Measurements from ENCODE around the gene ZNF460. TPM values are rescaled to one million over a fixed set of nuclear protein-coding genes. Genes with fewer than 3 reads are reported as not detected.
"Not testable (repeated sequence)": the region's sequence is repeated elsewhere in the genome, so short reads cannot be mapped to it uniquely, and the experiment has no call there.

The ZNF460 gene
- total RNA-seq, 1 donor from 2014 or later: 101 TPM

DNA sequence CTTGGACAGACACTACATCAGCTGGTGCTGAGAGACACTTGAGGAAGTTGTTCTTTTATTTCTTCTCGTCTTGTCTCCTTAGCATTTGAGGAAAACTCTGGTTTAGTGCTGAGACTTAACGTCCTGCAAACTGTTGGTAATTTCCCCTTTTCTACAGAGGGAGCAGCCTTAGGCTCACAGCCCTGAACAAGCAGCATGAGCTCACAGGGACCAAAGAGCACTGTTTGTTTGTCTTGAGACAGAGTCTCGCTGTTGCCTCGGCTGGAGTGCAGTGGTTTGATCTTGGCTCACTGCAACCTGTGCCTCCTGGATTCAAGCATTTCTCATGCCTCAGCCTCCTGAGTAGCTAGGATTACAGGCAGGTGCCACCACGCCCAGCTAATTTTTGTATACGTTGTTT is 34.3 kb upstream of the ZNF460 start:
- H3K36me3 ChIP-seq (ENCODE audit: control insufficient read depth in 3 of 3, insufficient read depth in 3 of 3, low read length in 3 of 3): peaks cover 47 to 49% (median 47%) of the 10 kb centered on the region in 3 donors
- no peaks in the 10 kb centered on the region for H3K27me3 ChIP-seq (ENCODE audit: control insufficient read depth in 3 of 3, insufficient read depth in 3 of 3, low read length in 3 of 3)
- H3K27ac ChIP-seq (ENCODE audit: low read depth, low read length): no peak overlapping the region
- no peak overlapping the region for H3K4me3 ChIP-seq (ENCODE audit: low read length in 3 of 3)
- H3K9me3 ChIP-seq (ENCODE audit: control insufficient read depth in 3 of 3, low read length in 3 of 3): no peaks in the 10 kb centered on the region
- H3K9ac ChIP-seq (ENCODE audit: low read depth in 1 of 3, low read length in 3 of 3): no peak overlapping the region
- H3K4me1 ChIP-seq (ENCODE audit: control insufficient read depth in 3 of 3, insufficient read depth in 3 of 3, low read length in 3 of 3): peaks cover 15 to 19% (median 16%) of the 10 kb centered on the region in 3 donors

DNA sequence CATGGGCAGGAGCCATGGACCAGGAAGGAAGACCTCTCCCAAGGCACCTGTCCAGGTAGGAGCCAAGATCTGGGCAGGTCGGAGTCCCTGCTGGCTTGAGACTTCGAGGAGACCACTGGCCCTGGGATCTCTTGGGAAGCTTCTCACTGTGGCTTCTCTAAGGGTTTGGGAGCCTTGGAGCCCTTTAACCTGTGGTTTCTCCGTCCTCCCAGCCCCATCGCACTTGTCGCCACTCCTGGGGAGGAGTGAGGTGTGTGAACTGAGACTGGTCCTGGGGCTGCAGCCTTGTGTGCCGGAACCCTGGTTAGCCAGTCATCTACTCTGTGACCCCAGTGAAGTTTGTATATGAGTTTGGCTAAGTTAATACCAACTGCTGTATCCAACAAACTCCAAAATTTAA is 31.6 kb upstream of the ZNF460 start:
- Histone ChIP-seq H3K9me3 (ENCODE audit: control insufficient read depth in 3 of 3, low read length in 3 of 3) (no peaks in the 10 kb centered on the region), H3K9ac (ENCODE audit: low read depth in 1 of 3, low read length in 3 of 3) (no peak overlapping the region), H3K27me3 (ENCODE audit: control insufficient read depth in 3 of 3, insufficient read depth in 3 of 3, low read length in 3 of 3) (no peaks in the 10 kb centered on the region), H3K27ac (ENCODE audit: low read depth, low read length) (no peak overlapping the region), H3K4me1 (ENCODE audit: control insufficient read depth in 3 of 3, insufficient read depth in 3 of 3, low read length in 3 of 3) (peaks cover 0 to under 1% (median 0%) of the 10 kb centered on the region in 3 donors), H3K4me3 (ENCODE audit: low read length in 3 of 3) (no peak overlapping the region), H3K36me3 (ENCODE audit: control insufficient read depth in 3 of 3, insufficient read depth in 3 of 3, low read length in 3 of 3) (peaks cover 66 to 72% (median 71%) of the 10 kb centered on the region in 3 donors)

DNA sequence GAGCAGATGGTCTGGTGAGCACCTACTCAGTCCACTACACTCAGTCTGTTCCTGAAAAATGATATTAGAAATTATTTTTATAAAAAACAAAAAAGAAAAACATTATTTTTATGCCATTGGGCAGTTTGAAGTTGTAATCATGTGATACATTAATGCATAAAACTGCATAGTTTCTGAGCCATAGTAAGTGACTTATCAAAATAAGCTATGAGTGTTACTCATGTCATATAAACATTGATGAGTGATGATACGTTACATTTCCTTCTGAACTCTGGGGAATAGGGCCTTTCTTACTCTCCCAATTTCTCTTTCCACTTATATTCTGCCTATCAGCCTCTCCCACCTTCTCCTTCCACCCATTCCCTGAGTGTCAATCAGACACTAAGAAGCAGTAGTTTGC is 31.0 kb upstream of the ZNF460 start:
- peaks cover 70 to 75% (median 74%) of the 10 kb centered on the region in 3 donors for H3K36me3 ChIP-seq (ENCODE audit: control insufficient read depth in 3 of 3, insufficient read depth in 3 of 3, low read length in 3 of 3)
- H3K27ac ChIP-seq (ENCODE audit: low read depth, low read length): no peak overlapping the region
- no peaks in the 10 kb centered on the region for H3K4me1 ChIP-seq (ENCODE audit: control insufficient read depth in 3 of 3, insufficient read depth in 3 of 3, low read length in 3 of 3)
- H3K9me3 ChIP-seq (ENCODE audit: control insufficient read depth in 3 of 3, low read length in 3 of 3): peaks cover 0 to 2% (median 0%) of the 10 kb centered on the region in 3 donors
- no peak overlapping the region for H3K9ac ChIP-seq (ENCODE audit: low read depth in 1 of 3, low read length in 3 of 3)
- H3K27me3 ChIP-seq (ENCODE audit: control insufficient read depth in 3 of 3, insufficient read depth in 3 of 3, low read length in 3 of 3): no peaks in the 10 kb centered on the region
- no peak overlapping the region for H3K4me3 ChIP-seq (ENCODE audit: low read length in 3 of 3)

DNA sequence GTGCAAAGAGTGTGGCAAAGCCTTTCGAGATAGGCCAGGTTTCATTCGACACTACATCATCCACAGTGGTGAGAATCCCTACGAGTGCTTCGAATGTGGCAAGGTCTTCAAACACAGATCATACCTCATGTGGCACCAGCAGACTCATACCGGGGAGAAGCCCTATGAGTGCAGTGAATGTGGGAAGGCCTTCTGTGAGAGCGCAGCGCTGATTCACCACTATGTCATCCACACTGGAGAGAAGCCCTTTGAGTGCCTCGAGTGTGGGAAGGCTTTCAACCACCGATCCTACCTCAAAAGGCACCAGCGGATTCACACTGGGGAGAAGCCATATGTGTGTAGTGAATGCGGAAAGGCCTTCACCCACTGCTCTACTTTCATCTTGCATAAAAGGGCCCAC is 26.5 kb upstream of the ZNF460 start:
- not testable (repeated sequence) for H3K4me1 ChIP-seq (ENCODE audit: control insufficient read depth in 3 of 3, insufficient read depth in 3 of 3, low read length in 3 of 3); H3K9ac ChIP-seq (ENCODE audit: low read depth in 1 of 3, low read length in 3 of 3); H3K9me3 ChIP-seq (ENCODE audit: control insufficient read depth in 3 of 3, low read length in 3 of 3); H3K27ac ChIP-seq (ENCODE audit: low read depth, low read length); H3K27me3 ChIP-seq (ENCODE audit: control insufficient read depth in 3 of 3, insufficient read depth in 3 of 3, low read length in 3 of 3); H3K4me3 ChIP-seq (ENCODE audit: low read length in 3 of 3)
- peaks cover 46 to 51% (median 48%) of the 10 kb centered on the region in 3 donors for H3K36me3 ChIP-seq (ENCODE audit: control insufficient read depth in 3 of 3, insufficient read depth in 3 of 3, low read length in 3 of 3)

DNA sequence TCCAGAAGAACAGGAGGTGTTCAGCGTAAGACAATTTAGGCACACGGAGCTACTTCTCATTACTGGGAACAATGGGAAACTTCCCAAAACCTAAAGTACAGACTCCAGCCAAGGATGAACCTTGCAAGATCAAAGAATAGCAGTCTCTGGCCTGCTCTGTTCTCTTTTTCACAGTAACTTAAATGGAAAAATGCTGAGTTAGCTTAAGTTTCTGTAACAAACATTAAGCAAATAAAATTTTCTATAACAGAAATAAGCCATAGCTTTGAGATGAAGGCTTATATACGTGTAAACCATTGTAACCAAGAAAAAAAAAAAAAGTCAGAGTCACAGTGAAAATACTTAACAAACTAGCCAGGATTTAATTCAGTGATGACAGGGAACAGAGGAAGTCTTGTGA is 18.2 kb upstream of the ZNF460 start:
- Histone ChIP-seq H3K36me3 (ENCODE audit: control insufficient read depth in 3 of 3, insufficient read depth in 3 of 3, low read length in 3 of 3) (peaks cover 0 to 19% (median 11%) of the 10 kb centered on the region in 3 donors), H3K27me3 (ENCODE audit: control insufficient read depth in 3 of 3, insufficient read depth in 3 of 3, low read length in 3 of 3) (no peaks in the 10 kb centered on the region), H3K9ac (ENCODE audit: low read depth in 1 of 3, low read length in 3 of 3) (no peak overlapping the region), H3K27ac (ENCODE audit: low read depth, low read length) (no peak overlapping the region), H3K9me3 (ENCODE audit: control insufficient read depth in 3 of 3, low read length in 3 of 3) (no peaks in the 10 kb centered on the region), H3K4me3 (ENCODE audit: low read length in 3 of 3) (no peak overlapping the region), H3K4me1 (ENCODE audit: control insufficient read depth in 3 of 3, insufficient read depth in 3 of 3, low read length in 3 of 3) (no peaks in the 10 kb centered on the region)

DNA sequence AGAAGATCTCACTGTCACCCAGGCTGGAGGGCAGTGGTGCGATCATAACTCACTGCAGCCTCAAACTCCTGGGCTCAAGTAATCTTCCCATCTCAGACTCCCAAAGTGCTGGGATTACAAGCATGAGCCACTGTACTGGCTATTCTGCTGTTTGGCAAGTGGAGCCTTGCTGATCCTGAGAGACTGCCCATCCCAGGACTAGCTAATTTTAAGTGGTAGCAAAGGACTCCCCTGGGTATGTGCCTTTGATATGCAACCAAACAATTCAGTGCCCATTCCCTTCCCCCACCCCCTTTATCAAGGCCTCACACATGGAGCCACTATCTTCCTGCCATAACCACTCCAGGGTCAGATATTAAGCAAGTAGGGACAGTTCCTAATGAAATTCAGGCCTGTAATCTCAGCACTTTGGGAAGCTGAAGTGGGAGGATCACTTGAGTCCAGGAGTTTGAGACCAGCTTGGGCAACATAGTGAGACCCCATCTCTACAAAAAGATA is 17.0 kb upstream of the ZNF460 start:
- no peak overlapping the region for H3K9ac ChIP-seq (ENCODE audit: low read depth in 1 of 3, low read length in 3 of 3)
- no peak overlapping the region for H3K27ac ChIP-seq (ENCODE audit: low read depth, low read length)

DNA sequence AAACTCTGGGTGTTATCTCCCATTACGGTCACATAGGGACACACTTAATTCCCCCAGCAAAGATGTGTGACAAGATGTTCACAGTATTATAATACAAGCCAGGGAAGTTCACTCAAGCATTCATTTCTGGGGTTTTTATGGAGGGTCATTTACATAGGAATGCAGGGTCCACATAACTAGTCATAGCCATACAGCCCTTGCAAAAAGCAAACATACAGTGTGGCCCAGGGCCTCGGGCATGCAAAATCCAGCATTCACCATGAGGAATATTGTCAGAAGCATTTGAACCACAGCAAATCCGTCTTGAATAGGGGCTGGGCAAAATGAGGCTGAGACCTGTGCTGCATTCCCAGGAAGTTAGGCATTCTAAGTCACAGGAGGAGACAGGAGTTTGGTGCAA is 13.0 kb upstream of the ZNF460 start:
- H3K27ac ChIP-seq (ENCODE audit: low read depth, low read length): no peak overlapping the region
- H3K4me3 ChIP-seq (ENCODE audit: low read length in 3 of 3): no peak overlapping the region

More for the DNA sequence above, 17.0 kb upstream of the ZNF460 start:
- H3K4me3 ChIP-seq (ENCODE audit: low read length in 3 of 3): no peak overlapping the region
- no peaks in the 10 kb centered on the region for H3K4me1 ChIP-seq (ENCODE audit: control insufficient read depth in 3 of 3, insufficient read depth in 3 of 3, low read length in 3 of 3)
- H3K36me3 ChIP-seq (ENCODE audit: control insufficient read depth in 3 of 3, insufficient read depth in 3 of 3, low read length in 3 of 3): peaks cover 0 to 19% (median 11%) of the 10 kb centered on the region in 3 donors
- H3K9me3 ChIP-seq (ENCODE audit: control insufficient read depth in 3 of 3, low read length in 3 of 3): no peaks in the 10 kb centered on the region
- H3K27me3 ChIP-seq (ENCODE audit: control insufficient read depth in 3 of 3, insufficient read depth in 3 of 3, low read length in 3 of 3): no peaks in the 10 kb centered on the region

DNA sequence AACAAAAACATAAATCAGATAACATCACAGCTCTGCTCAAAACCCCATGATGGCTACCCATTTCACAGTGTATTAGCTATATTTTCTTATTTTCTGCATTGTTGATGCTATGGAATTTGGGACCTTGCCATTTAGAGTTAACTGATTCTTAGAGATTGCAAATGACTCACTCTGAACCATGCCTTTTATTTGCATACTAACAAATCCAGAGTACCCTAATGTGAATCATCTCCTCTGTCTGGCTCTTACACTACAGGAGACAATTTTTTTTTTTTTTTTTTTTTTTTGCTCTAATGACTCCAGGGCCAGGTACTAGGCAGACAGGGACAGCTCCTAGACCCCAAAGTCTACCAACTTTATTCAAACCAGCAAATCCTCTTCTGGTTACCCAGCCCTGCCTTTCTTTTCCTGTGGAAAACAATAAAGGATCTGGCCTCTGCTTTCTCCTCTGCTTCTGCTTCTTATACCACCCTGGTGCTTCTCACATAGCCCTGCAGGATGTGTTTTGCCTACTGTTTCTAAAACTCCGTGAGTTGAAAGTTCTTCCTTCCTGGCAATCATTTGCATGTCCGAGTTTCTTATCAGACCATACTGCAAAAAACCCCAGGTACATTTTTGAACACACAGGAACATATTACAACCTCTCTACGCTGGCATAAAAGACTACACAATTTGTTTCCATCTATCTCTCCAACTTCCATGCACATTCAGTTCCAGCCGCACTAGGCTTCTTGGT is 10.6 kb upstream of the ZNF460 start:
- H3K9ac ChIP-seq (ENCODE audit: low read depth in 1 of 3, low read length in 3 of 3): no peak overlapping the region
- H3K4me3 ChIP-seq (ENCODE audit: low read length in 3 of 3): no peak overlapping the region
- H3K9me3 ChIP-seq (ENCODE audit: control insufficient read depth in 3 of 3, low read length in 3 of 3): no peaks in the 10 kb centered on the region
- no peaks in the 10 kb centered on the region for H3K27me3 ChIP-seq (ENCODE audit: control insufficient read depth in 3 of 3, insufficient read depth in 3 of 3, low read length in 3 of 3)
- peaks cover 0 to 9% (median 4%) of the 10 kb centered on the region in 3 donors for H3K36me3 ChIP-seq (ENCODE audit: control insufficient read depth in 3 of 3, insufficient read depth in 3 of 3, low read length in 3 of 3)
- no peaks in the 10 kb centered on the region for H3K4me1 ChIP-seq (ENCODE audit: control insufficient read depth in 3 of 3, insufficient read depth in 3 of 3, low read length in 3 of 3)
- no peak overlapping the region for H3K27ac ChIP-seq (ENCODE audit: low read depth, low read length)

More for the DNA sequence above, 13.0 kb upstream of the ZNF460 start:
- H3K36me3 ChIP-seq (ENCODE audit: control insufficient read depth in 3 of 3, insufficient read depth in 3 of 3, low read length in 3 of 3): peaks cover 0 to 9% (median 1%) of the 10 kb centered on the region in 3 donors
- no peaks in the 10 kb centered on the region for H3K27me3 ChIP-seq (ENCODE audit: control insufficient read depth in 3 of 3, insufficient read depth in 3 of 3, low read length in 3 of 3)
- H3K4me1 ChIP-seq (ENCODE audit: control insufficient read depth in 3 of 3, insufficient read depth in 3 of 3, low read length in 3 of 3): no peaks in the 10 kb centered on the region
- H3K9me3 ChIP-seq (ENCODE audit: control insufficient read depth in 3 of 3, low read length in 3 of 3): no peaks in the 10 kb centered on the region
- no peak overlapping the region for H3K9ac ChIP-seq (ENCODE audit: low read depth in 1 of 3, low read length in 3 of 3)

DNA sequence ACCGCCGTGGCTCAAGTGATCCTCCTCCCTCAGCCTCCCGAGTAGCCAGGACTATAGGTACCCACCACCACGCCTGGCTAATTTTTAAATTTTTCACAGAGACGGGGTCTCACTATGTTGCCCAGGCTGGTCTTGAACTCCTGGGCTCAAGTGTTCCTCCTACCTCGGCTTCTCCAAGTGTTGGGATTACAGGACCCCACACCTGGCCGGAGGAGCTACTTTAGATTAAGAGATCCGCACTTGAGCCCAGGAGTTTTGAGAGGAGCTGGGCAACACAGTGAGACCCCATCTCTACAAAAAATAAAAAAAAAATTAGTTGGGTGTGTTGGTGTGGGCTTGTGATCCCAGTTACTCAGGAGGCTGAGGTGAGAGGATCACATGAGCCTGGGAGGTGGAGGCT is 9.0 kb upstream of the ZNF460 start:
- H3K27me3 ChIP-seq (ENCODE audit: control insufficient read depth in 3 of 3, insufficient read depth in 3 of 3, low read length in 3 of 3): no peaks in the 10 kb centered on the region
- no peaks in the 10 kb centered on the region for H3K4me1 ChIP-seq (ENCODE audit: control insufficient read depth in 3 of 3, insufficient read depth in 3 of 3, low read length in 3 of 3)
- H3K4me3 ChIP-seq (ENCODE audit: low read length in 3 of 3): no peak overlapping the region
- no peaks in the 10 kb centered on the region for H3K9me3 ChIP-seq (ENCODE audit: control insufficient read depth in 3 of 3, low read length in 3 of 3)
- peaks cover 0 to 9% (median 4%) of the 10 kb centered on the region in 3 donors for H3K36me3 ChIP-seq (ENCODE audit: control insufficient read depth in 3 of 3, insufficient read depth in 3 of 3, low read length in 3 of 3)
- no peak overlapping the region for H3K9ac ChIP-seq (ENCODE audit: low read depth in 1 of 3, low read length in 3 of 3)
- H3K27ac ChIP-seq (ENCODE audit: low read depth, low read length): no peak overlapping the region

DNA sequence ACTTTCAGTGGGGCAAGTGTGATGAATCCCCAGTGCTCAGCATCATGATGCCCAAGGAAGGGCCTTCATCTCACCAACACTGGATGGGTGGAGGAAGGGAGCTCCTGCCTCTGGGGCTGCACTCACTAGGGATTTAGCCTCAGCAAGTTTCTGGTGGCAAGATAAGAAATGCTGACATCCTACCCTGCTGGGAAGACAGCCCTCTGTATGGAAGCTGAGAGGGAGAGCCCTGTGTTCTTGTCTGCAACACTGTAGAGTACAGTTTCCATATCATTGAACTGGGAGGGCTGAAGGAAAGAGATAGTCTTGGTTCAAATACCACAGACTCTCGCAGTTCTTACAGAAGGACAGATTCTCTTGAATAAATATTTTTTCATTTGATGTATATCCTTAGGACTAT is 7.3 kb upstream of the ZNF460 start:
- Histone ChIP-seq H3K27ac (ENCODE audit: low read depth, low read length) (no peak overlapping the region), H3K9me3 (ENCODE audit: control insufficient read depth in 3 of 3, low read length in 3 of 3) (no peaks in the 10 kb centered on the region), H3K27me3 (ENCODE audit: control insufficient read depth in 3 of 3, insufficient read depth in 3 of 3, low read length in 3 of 3) (no peaks in the 10 kb centered on the region), H3K4me1 (ENCODE audit: control insufficient read depth in 3 of 3, insufficient read depth in 3 of 3, low read length in 3 of 3) (no peaks in the 10 kb centered on the region), H3K36me3 (ENCODE audit: control insufficient read depth in 3 of 3, insufficient read depth in 3 of 3, low read length in 3 of 3) (peaks cover 3 to 9% (median 4%) of the 10 kb centered on the region in 3 donors), H3K4me3 (ENCODE audit: low read length in 3 of 3) (no peak overlapping the region), H3K9ac (ENCODE audit: low read depth in 1 of 3, low read length in 3 of 3) (no peak overlapping the region)

All from skeletal muscle tissue (tissue), 4 donors.